Measurements from ENCODE around the gene TPRN. TPM values are rescaled to one million over a fixed set of nuclear protein-coding genes. Genes with fewer than 3 reads are reported as not detected.

TPRN gene
- total RNA-seq, 1 donor from 2014 or later, result 19.7 TPM

GRCh38 chr9:137227054-137227852 lies 26.7 kb upstream of the TPRN start, which contains the start of gene RNF224:
Gene RNF224, plus strand, starts transcription at chr9:137227502. Its CDS starts 834 bp downstream, at chr9:137228336.
- peak; percentile 92 for TF ChIP-seq CTCF (IDR thresholded peaks at IDR 0.05)
- Mint-ChIP-seq H3K4me1 (ENCODE audit: low read depth) (peaks cover 13% of the 10 kb centered on the region), H3K36me3 (ENCODE audit: low read depth) (no peaks in the 10 kb centered on the region), H3K27me3 (ENCODE audit: low read depth) (peaks cover 2% of the 10 kb centered on the region), H3K27ac (ENCODE audit: unreplicated experiment) (peak within 1 kb of the TSS; percentile 45), H3K9me3 (ENCODE audit: low read depth) (no peaks in the 10 kb centered on the region), H3K4me3 (ENCODE audit: unreplicated experiment) (no peak within 1 kb of the TSS)
- DNase-seq (ENCODE audit: low spot score), result no peak

GRCh38 chr9:137226338-137227053 lies 26.0 kb upstream of the TPRN start:
- no peak overlapping the region for H3K4me3 Mint-ChIP-seq (ENCODE audit: unreplicated experiment)
- no peaks in the 10 kb centered on the region for H3K36me3 Mint-ChIP-seq (ENCODE audit: low read depth)
- TF ChIP-seq CTCF (IDR thresholded peaks at IDR 0.05), result no peak
- H3K4me1 Mint-ChIP-seq (ENCODE audit: low read depth), result peaks cover 13% of the 10 kb centered on the region
- no peaks in the 10 kb centered on the region for H3K9me3 Mint-ChIP-seq (ENCODE audit: low read depth)
- H3K27me3 Mint-ChIP-seq (ENCODE audit: low read depth), result peaks cover 2% of the 10 kb centered on the region
- peak overlapping the region; percentile 45 for H3K27ac Mint-ChIP-seq (ENCODE audit: unreplicated experiment)
- no peak for DNase-seq (ENCODE audit: low spot score)

- Mint-ChIP-seq H3K9me3 (ENCODE audit: low read depth) (no peaks in the 10 kb centered on the region), H3K4me1 (ENCODE audit: low read depth) (peaks cover 13% of the 10 kb centered on the region), H3K27ac (ENCODE audit: unreplicated experiment) (no peak overlapping the region), H3K36me3 (ENCODE audit: low read depth) (no peaks in the 10 kb centered on the region), H3K4me3 (ENCODE audit: unreplicated experiment) (no peak overlapping the region), H3K27me3 (ENCODE audit: low read depth) (peaks cover 2% of the 10 kb centered on the region)
- no peak for TF ChIP-seq CTCF (IDR thresholded peaks at IDR 0.05)
- no peak for DNase-seq (ENCODE audit: low spot score)
Measured at GRCh38 chr9:137225699-137226331, 25.3 kb upstream of the TPRN start.

- Mint-ChIP-seq H3K4me3 (ENCODE audit: unreplicated experiment) (peak within 1 kb of the TSS; percentile 68), H3K4me1 (ENCODE audit: low read depth) (peaks cover 13% of the 10 kb centered on the region), H3K36me3 (ENCODE audit: low read depth) (no peaks in the 10 kb centered on the region), H3K27me3 (ENCODE audit: low read depth) (peaks cover 2% of the 10 kb centered on the region), H3K9me3 (ENCODE audit: low read depth) (no peaks in the 10 kb centered on the region), H3K27ac (ENCODE audit: unreplicated experiment) (no peak within 1 kb of the TSS)
- DNase-seq (ENCODE audit: low spot score), result no peak
- TF ChIP-seq CTCF (IDR thresholded peaks at IDR 0.05), result no peak
Measured at GRCh38 chr9:137224830-137225694, 24.5 kb upstream of the TPRN start, which contains the start of gene CYSRT1. Gene CYSRT1, plus strand, starts transcription at chr9:137225174. Its CDS starts 448 bp downstream, at chr9:137225622.
